Glutamatergic neuron (in vitro differentiated cells): ENCODE data around the gene HNF1B. TPM values are rescaled to one million over a fixed set of nuclear protein-coding genes. Genes with fewer than 3 reads are reported as not detected.

ENCODE experiments used
- DNase-seq: peaks from one replicate; pipeline ENCODE4 v3.0.0; 2022
- H3K27ac Mint-ChIP-seq: one replicate; pipeline ENCODE4 v1.8.0; 2020; ENCODE audit warnings: mild to moderate bottlenecking, mixed read lengths, inconsistent platforms; ENCODE audit not compliant: unreplicated experiment
- H3K27me3 Mint-ChIP-seq: one replicate; pipeline ENCODE4 v1.8.0; 2020; ENCODE audit warnings: mild to moderate bottlenecking, moderate library complexity, mixed read lengths, inconsistent platforms; ENCODE audit not compliant: unreplicated experiment
- H3K36me3 Mint-ChIP-seq: one replicate; pipeline ENCODE4 v1.8.0; 2020; ENCODE audit warnings: mild to moderate bottlenecking, mixed read lengths, inconsistent platforms; ENCODE audit not compliant: unreplicated experiment
- H3K4me1 Mint-ChIP-seq: one replicate; pipeline ENCODE4 v1.8.0; 2020; ENCODE audit warnings: mild to moderate bottlenecking, low read depth, mixed read lengths, inconsistent platforms; ENCODE audit not compliant: unreplicated experiment
- H3K4me3 Mint-ChIP-seq: one replicate; pipeline ENCODE4 v1.8.0; 2020; ENCODE audit warnings: mild to moderate bottlenecking, mixed read lengths, inconsistent platforms; ENCODE audit not compliant: unreplicated experiment
- H3K9me3 Mint-ChIP-seq: one replicate; pipeline ENCODE4 v1.8.0; 2020; ENCODE audit warnings: mild to moderate bottlenecking, moderate library complexity, mixed read lengths, inconsistent platforms; ENCODE audit not compliant: unreplicated experiment
- CTCF ChIP-seq: fragments of 200-600 bp; sonication (generic); IDR thresholded peaks from one replicate; pipeline ENCODE4 v1.5.0; 2021; ENCODE audit not compliant: partially characterized antibody, unreplicated experiment
- total RNA-seq: library from RNA; stranded (reverse); fragmentation: NEBNext Ultra II Directional; extraction: Animal tissue kit (Norgen Biotek cat#: 25700); gene quantifications from one replicate; pipeline ENCODE4 v1.2.1, GENCODE V29; 2021; ENCODE audit not compliant: unreplicated experiment

Gene HNF1B
- total RNA-seq, 1 donor from 2014 or later, result not detected

- TF ChIP-seq CTCF, result no peak
- no peak for DNase-seq
- Mint-ChIP-seq H3K27me3 (peaks cover 1% of the 10 kb centered on the region), H3K36me3 (no peaks in the 10 kb centered on the region), H3K4me1 (no peaks in the 10 kb centered on the region), H3K9me3 (peaks cover 3% of the 10 kb centered on the region), H3K4me3 (no peak overlapping the region), H3K27ac (no peak overlapping the region)
Observed at GRCh38 chr17:37697381-37697780, 47.5 kb downstream of the HNF1B start.

GRCh38 chr17:37696366-37696765, 48.5 kb downstream of the HNF1B start:
- no peaks in the 10 kb centered on the region for H3K36me3 Mint-ChIP-seq
- no peak overlapping the region for H3K27ac Mint-ChIP-seq
- H3K27me3 Mint-ChIP-seq, result peaks cover 1% of the 10 kb centered on the region
- H3K4me3 Mint-ChIP-seq, result no peak overlapping the region
- no peak for DNase-seq
- peaks cover 3% of the 10 kb centered on the region for H3K9me3 Mint-ChIP-seq
- no peak for TF ChIP-seq CTCF
- no peaks in the 10 kb centered on the region for H3K4me1 Mint-ChIP-seq

GRCh38 chr17:37695726-37696125, 49.1 kb downstream of the HNF1B start:
- DNase-seq, result no peak
- Mint-ChIP-seq H3K9me3 (peaks cover 3% of the 10 kb centered on the region), H3K36me3 (no peaks in the 10 kb centered on the region), H3K27me3 (peaks cover 1% of the 10 kb centered on the region), H3K4me3 (no peak overlapping the region), H3K4me1 (no peaks in the 10 kb centered on the region), H3K27ac (no peak overlapping the region)
- no peak for TF ChIP-seq CTCF

GRCh38 chr17:37694734-37695133, 50.1 kb downstream of the HNF1B start:
- no peak overlapping the region for H3K4me3 Mint-ChIP-seq
- H3K27ac Mint-ChIP-seq, result no peak overlapping the region
- H3K36me3 Mint-ChIP-seq, result no peaks in the 10 kb centered on the region
- H3K27me3 Mint-ChIP-seq, result peaks cover 1% of the 10 kb centered on the region
- peaks cover 3% of the 10 kb centered on the region for H3K9me3 Mint-ChIP-seq
- DNase-seq, result no peak
- TF ChIP-seq CTCF, result no peak
- no peaks in the 10 kb centered on the region for H3K4me1 Mint-ChIP-seq

GRCh38 chr17:37693328-37693727, 51.5 kb downstream of the HNF1B start:
- Mint-ChIP-seq H3K9me3 (peaks cover 3% of the 10 kb centered on the region), H3K27ac (no peak overlapping the region), H3K27me3 (peaks cover 1% of the 10 kb centered on the region), H3K4me1 (no peaks in the 10 kb centered on the region), H3K36me3 (no peaks in the 10 kb centered on the region), H3K4me3 (no peak overlapping the region)
- no peak for TF ChIP-seq CTCF
- DNase-seq, result no peak
